Measurements from ENCODE around the gene PCAT6. TPM values are rescaled to one million over a fixed set of nuclear protein-coding genes. Genes with fewer than 3 reads are reported as not detected.
A peak's percentile ranks its signal among the peaks of the same experiment; 100 is the strongest.

The PCAT6 gene
- total and polyA plus RNA-seq, 2 donors (not counting 1 experiment from before 2014, with no cell fraction given), result 1.1 to 1.6 TPM

DNA sequence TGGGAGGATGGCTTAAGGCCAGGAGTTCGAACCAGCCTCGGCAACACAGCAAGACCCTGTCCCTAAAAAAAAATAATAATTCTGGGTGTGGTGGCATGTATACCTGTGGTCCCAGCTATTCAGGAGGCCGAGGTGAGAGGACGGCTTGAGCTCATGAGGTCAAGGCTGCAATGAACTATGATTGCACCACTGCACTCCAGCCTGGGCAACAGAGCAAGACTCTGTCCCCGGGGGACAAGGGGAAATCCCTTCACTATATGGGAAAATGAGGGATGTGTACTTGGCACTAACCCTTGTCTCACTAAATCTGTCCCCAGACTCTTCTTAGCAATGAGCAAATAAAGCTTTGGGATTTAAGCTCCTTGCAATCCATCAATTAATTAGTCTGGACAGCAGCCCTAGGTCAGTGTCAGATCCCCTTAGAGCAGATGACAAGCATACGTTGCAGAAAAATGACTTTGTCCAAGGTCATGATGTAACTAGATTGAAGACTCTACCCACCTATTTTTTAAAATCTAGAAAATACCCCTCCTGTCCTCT lies 11.9 kb upstream of the PCAT6 start:
- WGBS (ENCODE audit: insufficient coverage), result 68% methylated on average over 3 of the region's 6 CpGs
- Mint-ChIP-seq H3K9me3 (ENCODE audit: insufficient read depth) (no peaks in the 10 kb centered on the region), H3K4me3 (no peak overlapping the region), H3K27ac (no peak overlapping the region), H3K4me1 (peaks cover 57% of the 10 kb centered on the region), H3K27me3 (no peaks in the 10 kb centered on the region)
- no peak overlapping the region for H3K4me3 ChIP-seq (ENCODE audit: control extremely low read depth in 1 of 5, extremely low read depth in 1 of 5, insufficient read depth in 1 of 5, low read depth in 2 of 5, low read length in 4 of 5)
- DNase-seq (no peak), ATAC-seq (ENCODE audit: low read depth) (no peak)
- H3K4me2 ChIP-seq (replicated peaks; ENCODE audit: low read depth, low read length, poor library complexity, severe bottlenecking), result peak overlapping the region; percentile 25
- H4K20me1 ChIP-seq (ENCODE audit: control insufficient read depth, insufficient read depth, low read length, poor library complexity, severe bottlenecking), result peaks cover 74% of the 10 kb centered on the region
- no peak overlapping the region for H3K27ac ChIP-seq (ENCODE audit: low read length in 2 of 2)
- H2AFZ ChIP-seq (ENCODE audit: insufficient read depth, low read depth, low read length, poor library complexity, severe bottlenecking), result no peak overlapping the region
- H3K36me3 ChIP-seq (replicated peaks in 1 of 2; ENCODE audit: control extremely low read depth in 1 of 2, control insufficient read depth in 1 of 2, extremely low read depth in 1 of 2, insufficient read depth in 2 of 2, low read length in 1 of 2), result no peaks in the 10 kb centered on the region
- ChIA-PET POLR2A (no interaction called here), CTCF (interaction anchor here (0.9 kb wide), 1 partner anchor 606 kb away, joined by 3 read pairs; no protein-coding TSS in a partner anchor)
- no peaks in the 10 kb centered on the region for H3K9me3 ChIP-seq (ENCODE audit: control extremely low read depth in 1 of 3, control insufficient read depth in 2 of 3, insufficient read depth in 1 of 3, low read length in 2 of 3)
- H3K9ac ChIP-seq (ENCODE audit: low read length), result no peak overlapping the region
- TF ChIP-seq, protein P1, sequence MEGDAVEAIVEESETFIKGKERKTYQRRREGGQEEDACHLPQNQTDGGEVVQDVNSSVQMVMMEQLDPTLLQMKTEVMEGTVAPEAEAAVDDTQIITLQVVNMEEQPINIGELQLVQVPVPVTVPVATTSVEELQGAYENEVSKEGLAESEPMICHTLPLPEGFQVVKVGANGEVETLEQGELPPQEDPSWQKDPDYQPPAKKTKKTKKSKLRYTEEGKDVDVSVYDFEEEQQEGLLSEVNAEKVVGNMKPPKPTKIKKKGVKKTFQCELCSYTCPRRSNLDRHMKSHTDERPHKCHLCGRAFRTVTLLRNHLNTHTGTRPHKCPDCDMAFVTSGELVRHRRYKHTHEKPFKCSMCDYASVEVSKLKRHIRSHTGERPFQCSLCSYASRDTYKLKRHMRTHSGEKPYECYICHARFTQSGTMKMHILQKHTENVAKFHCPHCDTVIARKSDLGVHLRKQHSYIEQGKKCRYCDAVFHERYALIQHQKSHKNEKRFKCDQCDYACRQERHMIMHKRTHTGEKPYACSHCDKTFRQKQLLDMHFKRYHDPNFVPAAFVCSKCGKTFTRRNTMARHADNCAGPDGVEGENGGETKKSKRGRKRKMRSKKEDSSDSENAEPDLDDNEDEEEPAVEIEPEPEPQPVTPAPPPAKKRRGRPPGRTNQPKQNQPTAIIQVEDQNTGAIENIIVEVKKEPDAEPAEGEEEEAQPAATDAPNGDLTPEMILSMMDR (IDR thresholded peaks at IDR 0.05), result no peak
- TF ChIP-seq EZH2 (IDR thresholded peaks at IDR 0.05; ENCODE audit: borderline replicate concordance, insufficient read depth, low read depth, low read length, poor library complexity, severe bottlenecking), result no peak
- no peaks in the 10 kb centered on the region for H3K27me3 ChIP-seq (replicated peaks in 1 of 4; ENCODE audit: control extremely low read depth in 1 of 4, control insufficient read depth in 3 of 4, insufficient read depth in 4 of 4, low read length in 3 of 4)
- H3K79me2 ChIP-seq (ENCODE audit: control insufficient read depth, insufficient read depth, low read length), result peaks cover 92% of the 10 kb centered on the region
- intact Hi-C loops (cut with micrococcal nuclease), result no loop called here
- peaks cover 19 to 29% of the 10 kb centered on the region in 2 donors for H3K4me1 ChIP-seq (ENCODE audit: control insufficient read depth in 2 of 2, insufficient read depth in 2 of 2, low read length in 2 of 2)

DNA sequence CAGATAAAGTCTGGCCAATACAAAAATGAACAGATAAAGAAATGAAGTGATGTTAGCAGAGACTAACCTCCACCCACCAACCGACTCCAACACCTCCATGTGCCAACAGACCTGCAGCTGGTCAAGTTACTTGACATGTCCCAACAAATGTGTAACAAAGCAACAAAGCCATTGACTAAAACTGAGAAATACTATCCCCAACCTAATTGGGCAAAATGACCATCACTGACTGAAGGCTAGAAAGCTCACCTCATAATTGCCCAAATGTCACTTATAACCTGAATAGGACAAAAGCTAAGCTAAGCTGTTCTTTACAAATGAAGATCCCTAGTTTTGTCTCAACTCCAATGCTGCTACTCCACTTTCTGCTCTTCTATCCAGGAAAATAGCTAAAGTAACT lies 10.0 kb upstream of the PCAT6 start:
- Histone ChIP-seq H3K9me3 (ENCODE audit: control extremely low read depth in 1 of 3, control insufficient read depth in 2 of 3, insufficient read depth in 1 of 3, low read length in 2 of 3) (no peaks in the 10 kb centered on the region), H3K9ac (ENCODE audit: low read length) (no peak overlapping the region), H2AFZ (ENCODE audit: insufficient read depth, low read depth, low read length, poor library complexity, severe bottlenecking) (no peak overlapping the region), H3K4me2 (replicated peaks; ENCODE audit: low read depth, low read length, poor library complexity, severe bottlenecking) (no peak overlapping the region), H3K4me3 (ENCODE audit: control extremely low read depth in 1 of 5, extremely low read depth in 1 of 5, insufficient read depth in 1 of 5, low read depth in 2 of 5, low read length in 4 of 5) (no peak overlapping the region), H3K36me3 (replicated peaks in 1 of 2; ENCODE audit: control extremely low read depth in 1 of 2, control insufficient read depth in 1 of 2, extremely low read depth in 1 of 2, insufficient read depth in 2 of 2, low read length in 1 of 2) (no peaks in the 10 kb centered on the region), H3K4me1 (ENCODE audit: control insufficient read depth in 2 of 2, insufficient read depth in 2 of 2, low read length in 2 of 2) (peaks cover 23 to 26% of the 10 kb centered on the region in 2 donors), H3K27ac (ENCODE audit: low read length in 2 of 2) (no peak overlapping the region), H4K20me1 (ENCODE audit: control insufficient read depth, insufficient read depth, low read length, poor library complexity, severe bottlenecking) (peaks cover 72% of the 10 kb centered on the region), H3K79me2 (ENCODE audit: control insufficient read depth, insufficient read depth, low read length) (peaks cover 99% of the 10 kb centered on the region), H3K27me3 (replicated peaks in 1 of 4; ENCODE audit: control extremely low read depth in 1 of 4, control insufficient read depth in 3 of 4, insufficient read depth in 4 of 4, low read length in 3 of 4) (no peaks in the 10 kb centered on the region)
- ATAC-seq (ENCODE audit: low read depth) (no peak), DNase-seq (no peak)
- TF ChIP-seq, protein P1 (IDR thresholded peaks at IDR 0.05), result no peak
- no peak for TF ChIP-seq EZH2 (IDR thresholded peaks at IDR 0.05; ENCODE audit: borderline replicate concordance, insufficient read depth, low read depth, low read length, poor library complexity, severe bottlenecking)
- H3K9me3 Mint-ChIP-seq (ENCODE audit: insufficient read depth), result no peaks in the 10 kb centered on the region
- 100% methylated on average over 1 of the region's 1 CpG for WGBS (ENCODE audit: insufficient coverage)
- intact Hi-C loops (cut with micrococcal nuclease), result no loop called here
- POLR2A ChIA-PET, result no interaction called here
- H3K27me3 Mint-ChIP-seq, result no peaks in the 10 kb centered on the region
- H3K27ac Mint-ChIP-seq, result no peak overlapping the region
- H3K4me3 Mint-ChIP-seq, result no peak overlapping the region
- CTCF ChIA-PET, result interaction anchor here (1.1 kb wide), 1 partner anchor 9 kb away, joined by 4 read pairs; no protein-coding TSS in a partner anchor
- H3K4me1 Mint-ChIP-seq, result peaks cover 56% of the 10 kb centered on the region
